OCI-LY3 (cell line): ENCODE results near the gene DPF3.

Experiments
- H2AFZ ChIP-seq: fragments of 200-600, 300-600 bp; shearing (Covaris generic); 2 replicates; pipeline ENCODE4 v1.6.0; 2014; ENCODE audit warnings: antibody characterized with exemption, low read depth, low read length
- H3K27ac ChIP-seq: fragments of 200-600, 300-600 bp; sonication (generic); 2 replicates; pipeline ENCODE4 v1.5.1; 2014; ENCODE audit warnings: mild to moderate bottlenecking, low read length, moderate library complexity, mixed read lengths
- H3K27me3 ChIP-seq: fragments of 200-600, 300-600 bp; sonication (generic); 2 replicates; pipeline ENCODE4 v1.6.1; 2014; ENCODE audit warnings: low read depth, low read length, mixed read lengths
- H3K36me3 ChIP-seq: fragments of 200-600, 300-600 bp; sonication (generic); replicated peaks from 2 replicates; pipeline ENCODE3; 2014; ENCODE audit warnings: low read depth, low read length, mixed read lengths
- H3K4me1 ChIP-seq: fragments of 300-600, 200-600 bp; sonication (generic); 2 replicates; pipeline ENCODE4 v1.6.1; 2014; ENCODE audit warnings: low read length, mixed read lengths
- H3K4me2 ChIP-seq: fragments of 200-600, 300-600 bp; sonication (generic); 2 replicates; pipeline ENCODE4 v1.6.1; 2014; ENCODE audit warnings: low read length, mixed read lengths
- H3K4me3 ChIP-seq: fragments of 300-600, 200-600 bp; sonication (generic); 2 replicates; pipeline ENCODE4 v1.5.1; 2014; ENCODE audit warnings: antibody characterized with exemption, mild to moderate bottlenecking, low read length, moderate library complexity
- H3K79me2 ChIP-seq: fragments of 300-600, 200-600 bp; shearing (Covaris generic); 2 replicates; pipeline ENCODE4 v1.6.1; 2014; ENCODE audit warnings: mild to moderate bottlenecking, low read length, mixed read lengths
- H3K9ac ChIP-seq: fragments of 300-600, 200-600 bp; shearing (Covaris generic); 2 replicates; pipeline ENCODE4 v1.6.0; 2014; ENCODE audit warnings: mild to moderate bottlenecking, low read length, moderate library complexity
- H3K9me3 ChIP-seq: fragments of 200-600, 300-600 bp; shearing (Covaris generic); 2 replicates; pipeline ENCODE4 v1.6.1; 2014; ENCODE audit warnings: low read length, mixed read lengths; ENCODE audit not compliant: insufficient read depth
- H4K20me1 ChIP-seq: fragments of 200-600, 300-600 bp; sonication (generic); 2 replicates; pipeline ENCODE4 v1.6.1; 2016; ENCODE audit warnings: low read length, mixed read lengths; ENCODE audit not compliant: insufficient read depth
- EZH2phosphoT487 ChIP-seq: fragments of 200-600 bp; shearing (Covaris generic); IDR thresholded peaks from 2 replicates; pipeline ENCODE4 v1.6.1; 2018; ENCODE audit warnings: antibody characterized with exemption, mixed run types, low read depth
- TF ChIP-seq, protein P1 (sequence below): fragments of 200-600, 300-600 bp; sonication (generic); IDR thresholded peaks from 2 replicates; pipeline ENCODE4 v1.5.1; 2014; ENCODE audit warnings: antibody characterized with exemption, low read length, low read depth

The DPF3 gene

DNA sequence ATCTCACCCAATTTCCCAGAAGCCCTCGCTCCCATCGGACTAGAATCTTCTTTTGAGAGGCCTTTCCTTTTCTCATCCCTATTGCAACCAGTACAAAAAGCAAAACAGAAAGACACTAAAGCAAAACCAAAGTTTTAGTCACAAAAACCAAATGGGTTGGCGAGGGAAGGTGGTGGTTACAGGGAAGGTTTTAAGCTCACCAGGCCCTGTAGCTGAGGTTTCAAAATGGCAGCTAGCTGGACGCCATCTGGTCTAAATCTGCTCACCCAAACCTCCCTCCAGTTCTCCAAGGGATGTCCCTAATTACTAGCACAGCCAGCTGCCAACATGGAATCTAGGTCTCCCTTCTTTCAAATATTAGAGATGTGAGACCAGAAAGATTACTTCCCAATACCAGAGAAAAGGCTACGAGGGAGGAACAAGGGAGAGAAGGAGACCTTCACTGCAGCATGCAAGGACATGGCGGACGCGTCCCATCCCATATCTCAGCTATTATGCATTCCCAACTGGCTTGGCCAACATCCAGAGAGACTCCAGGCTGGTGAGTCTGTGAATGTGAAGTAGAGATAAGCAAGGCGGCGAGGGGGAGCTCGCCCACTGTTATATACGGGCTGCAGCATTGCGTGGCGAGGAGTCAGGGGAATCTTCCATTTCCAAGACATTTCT lies 70.8 kb downstream of the DPF3 start:
- no peak overlapping the region for H3K27ac ChIP-seq
- no peaks in the 10 kb centered on the region for H4K20me1 ChIP-seq
- H2AFZ ChIP-seq = no peak overlapping the region
- peaks cover 35% of the 10 kb centered on the region for H3K79me2 ChIP-seq
- H3K9ac ChIP-seq = no peak overlapping the region
- H3K4me3 ChIP-seq = no peak overlapping the region
- H3K4me2 ChIP-seq = no peak overlapping the region
- peaks cover 19% of the 10 kb centered on the region for H3K4me1 ChIP-seq
- H3K36me3 ChIP-seq = peaks cover 16% of the 10 kb centered on the region
- peaks cover 7% of the 10 kb centered on the region; the same call in 1 of the 2 replicates for H3K9me3 ChIP-seq
- no peaks in the 10 kb centered on the region for H3K27me3 ChIP-seq
- no peak for TF ChIP-seq EZH2phosphoT487
- TF ChIP-seq, protein P1, sequence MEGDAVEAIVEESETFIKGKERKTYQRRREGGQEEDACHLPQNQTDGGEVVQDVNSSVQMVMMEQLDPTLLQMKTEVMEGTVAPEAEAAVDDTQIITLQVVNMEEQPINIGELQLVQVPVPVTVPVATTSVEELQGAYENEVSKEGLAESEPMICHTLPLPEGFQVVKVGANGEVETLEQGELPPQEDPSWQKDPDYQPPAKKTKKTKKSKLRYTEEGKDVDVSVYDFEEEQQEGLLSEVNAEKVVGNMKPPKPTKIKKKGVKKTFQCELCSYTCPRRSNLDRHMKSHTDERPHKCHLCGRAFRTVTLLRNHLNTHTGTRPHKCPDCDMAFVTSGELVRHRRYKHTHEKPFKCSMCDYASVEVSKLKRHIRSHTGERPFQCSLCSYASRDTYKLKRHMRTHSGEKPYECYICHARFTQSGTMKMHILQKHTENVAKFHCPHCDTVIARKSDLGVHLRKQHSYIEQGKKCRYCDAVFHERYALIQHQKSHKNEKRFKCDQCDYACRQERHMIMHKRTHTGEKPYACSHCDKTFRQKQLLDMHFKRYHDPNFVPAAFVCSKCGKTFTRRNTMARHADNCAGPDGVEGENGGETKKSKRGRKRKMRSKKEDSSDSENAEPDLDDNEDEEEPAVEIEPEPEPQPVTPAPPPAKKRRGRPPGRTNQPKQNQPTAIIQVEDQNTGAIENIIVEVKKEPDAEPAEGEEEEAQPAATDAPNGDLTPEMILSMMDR = no peak

- H3K27me3 ChIP-seq = no peaks in the 10 kb centered on the region
- H3K4me3 ChIP-seq = no peak overlapping the region
- H3K27ac ChIP-seq = no peak overlapping the region
- TF ChIP-seq EZH2phosphoT487 = no peak
- TF ChIP-seq, protein P1 = peak; percentile 23
- no peak overlapping the region for H3K4me2 ChIP-seq
- no peak overlapping the region for H3K9ac ChIP-seq
- peaks cover 7% of the 10 kb centered on the region; the same call in 1 of the 2 replicates for H3K9me3 ChIP-seq
- H4K20me1 ChIP-seq = no peaks in the 10 kb centered on the region
- peaks cover 60% of the 10 kb centered on the region for H3K4me1 ChIP-seq
- peaks cover 16% of the 10 kb centered on the region for H3K36me3 ChIP-seq
- peaks cover 42% of the 10 kb centered on the region for H3K79me2 ChIP-seq
- H2AFZ ChIP-seq = no peak overlapping the region
Measured at GRCh38 chr14:72818998-72819397, 74.9 kb downstream of the DPF3 start.

DNA sequence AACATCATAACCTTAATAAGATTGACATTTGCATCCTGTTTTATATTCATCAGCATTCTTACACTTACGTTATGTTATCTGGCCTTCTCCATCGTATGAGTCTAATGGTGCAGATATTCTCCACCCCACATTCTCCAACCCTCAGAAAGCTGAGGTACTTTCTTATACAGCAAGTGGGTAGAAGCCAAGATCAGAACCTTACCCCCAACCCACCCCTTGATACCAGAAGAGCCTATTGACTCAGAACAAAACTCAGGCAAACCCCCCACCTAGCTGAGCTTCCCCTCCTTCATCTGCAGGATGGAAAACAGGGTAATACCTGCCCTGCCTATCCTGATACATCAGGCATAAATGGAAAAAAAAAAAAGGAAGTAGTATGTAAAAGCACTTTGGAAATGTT lies 77.6 kb downstream of the DPF3 start:
- peaks cover 49% of the 10 kb centered on the region for H3K79me2 ChIP-seq
- H4K20me1 ChIP-seq = no peaks in the 10 kb centered on the region
- peak overlapping the region; percentile 67 for H3K9ac ChIP-seq
- no peak overlapping the region for H2AFZ ChIP-seq
- TF ChIP-seq EZH2phosphoT487 = no peak
- TF ChIP-seq, protein P1 = no peak
- peaks cover 16% of the 10 kb centered on the region for H3K36me3 ChIP-seq
- H3K27ac ChIP-seq = peak overlapping the region; percentile 95
- H3K4me1 ChIP-seq = peaks cover 74% of the 10 kb centered on the region
- no peaks in the 10 kb centered on the region for H3K27me3 ChIP-seq
- peaks cover 7% of the 10 kb centered on the region; the same call in 1 of the 2 replicates for H3K9me3 ChIP-seq
- peak overlapping the region; percentile 58 for H3K4me3 ChIP-seq
- H3K4me2 ChIP-seq = peak overlapping the region; percentile 81

GRCh38 chr14:72815430-72815829 lies 78.5 kb downstream of the DPF3 start:
- peaks cover 53% of the 10 kb centered on the region for H3K79me2 ChIP-seq
- TF ChIP-seq, protein P1 = no peak
- TF ChIP-seq EZH2phosphoT487 = no peak
- H3K4me3 ChIP-seq = peak overlapping the region; percentile 58
- no peak overlapping the region for H2AFZ ChIP-seq
- peaks cover 21% of the 10 kb centered on the region for H3K36me3 ChIP-seq
- H3K4me1 ChIP-seq = peaks cover 80% of the 10 kb centered on the region
- H3K4me2 ChIP-seq = peak overlapping the region; percentile 81
- peaks cover 7% of the 10 kb centered on the region; the same call in 1 of the 2 replicates for H3K9me3 ChIP-seq
- H3K9ac ChIP-seq = peak overlapping the region; percentile 52
- H3K27ac ChIP-seq = peak overlapping the region; percentile 95
- H3K27me3 ChIP-seq = no peaks in the 10 kb centered on the region
- no peaks in the 10 kb centered on the region for H4K20me1 ChIP-seq
